Activated CD4-positive, alpha-beta T cell treated with anti-CD3 and anti-CD28 coated beads for 24 hours (primary cell): ENCODE results near the gene BID.
"Not testable (repeated sequence)": the region's sequence is repeated elsewhere in the genome, so short reads cannot be mapped to it uniquely, and the experiment has no call there.

Source experiments
- DNase-seq, 2 donors: peaks; one replicate each; pipeline ENCODE4 v3.0.0-alpha.2; 2020; ENCODE audit warnings: low read depth in 2 of 2

The BID gene

DNA sequence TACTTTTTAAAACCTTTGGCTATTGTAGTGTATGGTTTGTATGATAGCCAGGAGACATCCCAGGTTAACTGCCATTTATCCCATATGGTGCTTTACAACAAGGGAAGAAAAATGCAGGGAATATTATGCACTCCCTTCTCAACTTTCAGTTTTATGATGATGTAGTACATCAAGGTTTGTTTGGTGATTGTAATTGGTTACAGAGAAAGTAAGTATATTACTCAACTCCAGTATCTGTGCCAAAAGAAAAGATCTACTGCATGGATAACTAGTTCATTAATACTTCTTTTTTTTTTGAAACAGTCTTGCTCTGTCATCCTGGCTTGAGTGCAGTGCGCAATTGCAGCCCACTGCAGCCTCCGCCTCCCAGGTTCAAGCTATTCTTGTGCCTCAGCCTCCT lies 70.5 kb downstream of the BID start:
- DNase-seq, result no peak

DNA sequence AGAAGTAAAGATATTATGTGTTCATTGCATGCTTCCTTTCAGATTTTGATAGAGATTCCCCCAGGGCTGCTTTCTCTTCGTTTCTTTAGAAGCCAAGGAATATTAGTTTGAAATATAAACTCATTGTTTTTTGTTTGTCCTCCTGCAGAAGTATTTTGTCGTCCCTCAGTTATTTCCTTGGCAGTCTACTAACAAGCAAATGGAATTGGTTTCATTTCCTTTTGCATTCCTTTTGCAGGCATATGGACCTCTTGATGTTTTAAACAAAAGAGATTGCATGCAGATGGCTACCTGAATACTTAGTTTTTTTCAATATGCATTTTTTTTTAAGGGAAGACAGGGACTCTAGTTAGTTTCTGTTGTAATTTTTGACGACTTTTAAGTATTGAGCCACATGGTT lies 73.5 kb downstream of the BID start:
- DNase-seq, result no peak

DNA sequence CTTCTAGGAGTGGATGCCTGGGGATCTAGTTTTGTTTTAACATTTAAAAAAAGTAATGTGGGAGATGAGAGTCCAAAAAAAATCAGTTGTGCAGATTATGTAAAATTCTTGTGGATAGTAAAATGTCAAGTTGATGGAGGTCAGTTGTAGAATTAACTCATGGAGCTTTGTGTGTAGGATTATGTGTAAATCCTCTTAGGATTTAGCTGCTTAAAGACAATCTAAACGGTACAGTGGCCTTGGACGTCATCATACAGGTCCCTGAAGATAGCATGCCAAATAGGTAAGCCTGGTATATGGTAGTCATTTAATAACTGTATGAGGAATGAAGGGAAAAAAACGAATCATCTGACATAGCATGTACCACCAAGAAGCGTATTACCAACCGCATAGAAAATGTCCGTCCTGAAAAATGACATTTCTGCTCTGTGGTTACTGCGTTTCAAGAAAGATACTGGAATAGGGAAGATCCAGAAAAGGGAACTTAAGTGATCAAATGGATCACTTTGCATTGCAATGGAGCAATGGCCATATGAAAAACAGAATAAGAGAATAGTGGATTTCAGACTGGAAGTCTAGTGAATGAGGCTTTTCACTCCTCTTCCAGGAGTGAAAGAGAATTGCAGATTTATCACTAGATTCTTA lies 74.5 kb downstream of the BID start:
- DNase-seq, result no peak

DNA sequence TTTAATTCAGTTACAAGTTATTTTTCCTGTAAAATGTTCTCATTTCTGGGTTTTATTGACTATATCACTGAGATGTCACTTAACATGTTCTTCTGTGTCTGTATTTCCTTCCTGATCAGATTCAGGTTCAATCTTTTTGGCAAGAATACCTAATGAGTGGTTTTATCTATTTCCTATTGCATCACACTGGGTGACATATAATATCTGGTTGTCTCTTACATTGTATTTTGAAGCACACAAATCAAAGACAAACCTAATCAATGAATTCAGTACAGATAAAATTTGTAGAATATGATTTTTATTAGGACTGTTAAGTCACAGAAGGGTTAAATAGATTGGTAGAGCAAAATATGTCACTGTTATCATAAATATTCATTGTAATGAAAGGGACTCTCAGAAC lies 75.3 kb downstream of the BID start:
- DNase-seq, result no peak

DNA sequence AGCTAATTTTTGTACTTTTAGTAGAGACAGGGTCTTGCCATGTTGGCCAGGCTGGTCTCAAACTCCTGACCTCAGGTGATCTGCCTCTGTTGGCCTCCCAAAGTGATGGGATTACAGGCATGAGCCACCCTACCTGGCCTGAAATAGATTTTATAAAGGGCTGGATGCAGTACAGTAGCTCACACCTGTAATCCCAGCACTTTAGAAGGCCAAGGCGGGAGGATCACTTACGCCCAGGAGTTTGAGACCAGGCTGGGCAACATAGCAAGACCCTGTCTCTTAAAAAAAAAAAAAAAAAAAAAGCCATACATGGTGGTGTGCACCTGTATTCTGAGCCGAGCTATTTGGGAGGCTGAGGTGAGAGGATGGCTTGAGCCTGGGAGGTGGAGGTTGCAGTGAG lies 76.0 kb downstream of the BID start:
- not testable (repeated sequence) for DNase-seq

DNA sequence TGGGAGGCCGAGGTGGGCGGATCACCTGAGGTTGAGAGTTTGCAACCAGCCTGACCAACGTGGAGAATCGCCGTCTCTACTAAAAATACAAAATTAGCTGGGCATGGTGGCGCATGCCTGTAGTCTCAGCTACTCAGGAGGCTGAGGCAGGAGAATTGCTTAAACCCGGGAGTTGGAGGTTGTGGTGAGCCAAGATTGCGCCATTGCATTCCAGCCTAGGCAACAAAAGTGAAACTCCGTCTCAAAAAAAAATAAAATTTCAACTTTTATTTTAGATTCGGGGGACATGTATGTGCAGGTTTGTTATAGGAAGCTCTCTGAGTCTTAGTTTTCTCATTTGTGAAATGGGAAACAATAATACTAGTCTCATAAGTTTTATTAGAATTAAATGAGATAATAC lies 77.1 kb downstream of the BID start:
- DNase-seq, result not testable (repeated sequence)

DNA sequence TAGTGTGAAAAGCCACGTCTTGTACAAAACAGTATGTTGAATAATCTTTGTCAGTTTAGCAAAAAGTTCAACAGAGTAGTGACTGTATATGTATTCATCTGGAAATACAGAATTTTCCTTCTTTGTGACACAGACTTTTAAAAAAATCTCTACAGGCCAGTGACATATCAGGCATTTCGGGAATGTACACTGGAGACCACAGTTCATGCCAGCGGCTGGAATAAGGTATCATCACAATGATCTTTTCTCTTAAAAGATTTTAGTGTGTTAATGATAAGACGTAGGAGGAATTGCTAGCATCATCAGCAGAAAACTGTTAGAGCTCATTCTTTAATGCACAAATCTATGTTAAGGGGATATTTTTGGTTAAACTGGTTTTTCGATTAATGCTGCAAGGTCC lies 78.3 kb downstream of the BID start:
- DNase-seq, result no peak

DNA sequence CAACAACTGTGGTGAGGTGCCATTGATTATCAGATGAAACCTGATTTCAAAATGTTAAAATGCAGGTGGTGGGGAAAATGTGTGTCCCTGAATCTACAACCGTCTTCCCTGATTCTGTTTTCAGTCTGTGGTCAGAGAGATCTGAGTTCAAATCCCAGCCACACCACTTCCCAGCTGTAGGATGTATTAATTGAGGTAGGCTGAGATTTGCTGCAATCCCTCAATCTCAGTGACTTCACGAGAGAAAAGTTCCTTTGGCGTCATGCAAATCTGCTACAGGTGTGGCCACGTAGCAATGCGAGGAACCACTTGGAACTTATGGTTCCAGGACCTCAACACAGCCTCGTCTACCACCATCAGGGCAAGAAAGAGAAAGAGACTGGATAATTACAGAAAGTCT lies 79.5 kb downstream of the BID start:
- no peak for DNase-seq

DNA sequence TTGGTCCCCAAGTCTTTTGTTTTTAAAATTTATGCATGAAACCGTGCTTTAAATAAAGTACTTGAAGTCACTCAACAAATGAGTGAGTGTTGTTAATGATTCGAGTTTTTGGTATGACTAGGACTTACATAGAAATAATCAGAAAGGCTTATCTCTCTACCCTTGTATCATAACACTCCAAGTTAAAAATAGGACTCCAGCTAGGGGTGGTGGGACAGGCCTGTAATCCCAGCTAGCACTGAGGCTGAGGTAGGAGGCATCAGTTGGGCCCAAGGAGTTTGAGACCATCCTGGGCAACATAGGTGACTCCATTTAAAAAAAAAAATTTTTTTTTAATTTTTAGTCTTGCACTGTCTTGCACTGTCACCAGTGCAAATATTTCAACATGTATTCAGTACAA lies 80.1 kb downstream of the BID start:
- DNase-seq, result no peak

DNA sequence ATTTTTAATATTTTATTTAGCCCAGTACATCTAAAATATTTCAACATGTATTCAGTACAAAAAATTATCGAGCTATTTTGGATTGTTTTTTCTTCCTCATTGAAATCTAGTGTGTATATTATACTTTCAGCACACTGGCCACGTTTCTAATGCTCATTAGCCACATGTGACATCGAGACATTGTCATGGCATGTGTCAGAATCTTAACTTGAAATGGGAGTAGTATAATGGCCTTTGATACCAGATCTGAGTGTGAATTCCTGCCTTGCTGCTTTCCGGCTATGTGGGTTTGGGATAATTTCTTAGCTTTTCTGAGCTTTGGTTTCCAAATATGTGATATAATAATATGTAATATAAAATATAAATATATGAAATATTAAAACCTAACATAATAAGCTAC lies 81.4 kb downstream of the BID start:
- no peak for DNase-seq

DNA sequence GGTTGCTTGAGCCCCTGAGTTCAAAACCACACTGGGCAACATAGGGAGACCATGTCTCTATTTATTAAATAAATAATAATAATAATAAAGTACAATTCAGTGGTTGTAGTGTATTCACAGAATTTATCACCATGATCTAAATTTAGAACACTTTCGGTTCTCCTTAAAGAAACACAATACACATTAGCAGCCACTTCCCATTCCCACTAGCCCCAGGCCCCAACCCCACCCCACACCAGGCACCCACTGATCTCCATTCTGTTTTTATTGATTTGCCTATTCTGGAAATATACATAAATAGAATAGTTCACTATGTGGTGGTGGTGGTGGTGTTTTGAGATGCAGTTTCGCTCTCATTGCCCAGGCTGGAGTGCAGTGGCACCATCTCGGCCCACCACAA lies 90.0 kb downstream of the BID start:
- DNase-seq, result no peak
